Renal cortical epithelial cell (primary cell): ENCODE results near the gene ZER1. TPM values are rescaled to one million over a fixed set of nuclear protein-coding genes. Genes with fewer than 3 reads are reported as not detected.
"Not testable (repeated sequence)": the region's sequence is repeated elsewhere in the genome, so short reads cannot be mapped to it uniquely, and the experiment has no call there.

ENCODE experiments used
- DNase-seq: peaks from one replicate; pipeline ENCODE4 v3.0.0-alpha.2; 2011; ENCODE audit warnings: low read depth
- total RNA-seq: library from RNA; depleted of rRNA; stranded (reverse); fragments of >200 nt; gene quantifications from 2 replicates; pipeline ENCODE4 v1.2.3, GENCODE V29; 2014

ZER1 gene
- 25.0 and 44.2 TPM in 2 replicates for total RNA-seq

DNA sequence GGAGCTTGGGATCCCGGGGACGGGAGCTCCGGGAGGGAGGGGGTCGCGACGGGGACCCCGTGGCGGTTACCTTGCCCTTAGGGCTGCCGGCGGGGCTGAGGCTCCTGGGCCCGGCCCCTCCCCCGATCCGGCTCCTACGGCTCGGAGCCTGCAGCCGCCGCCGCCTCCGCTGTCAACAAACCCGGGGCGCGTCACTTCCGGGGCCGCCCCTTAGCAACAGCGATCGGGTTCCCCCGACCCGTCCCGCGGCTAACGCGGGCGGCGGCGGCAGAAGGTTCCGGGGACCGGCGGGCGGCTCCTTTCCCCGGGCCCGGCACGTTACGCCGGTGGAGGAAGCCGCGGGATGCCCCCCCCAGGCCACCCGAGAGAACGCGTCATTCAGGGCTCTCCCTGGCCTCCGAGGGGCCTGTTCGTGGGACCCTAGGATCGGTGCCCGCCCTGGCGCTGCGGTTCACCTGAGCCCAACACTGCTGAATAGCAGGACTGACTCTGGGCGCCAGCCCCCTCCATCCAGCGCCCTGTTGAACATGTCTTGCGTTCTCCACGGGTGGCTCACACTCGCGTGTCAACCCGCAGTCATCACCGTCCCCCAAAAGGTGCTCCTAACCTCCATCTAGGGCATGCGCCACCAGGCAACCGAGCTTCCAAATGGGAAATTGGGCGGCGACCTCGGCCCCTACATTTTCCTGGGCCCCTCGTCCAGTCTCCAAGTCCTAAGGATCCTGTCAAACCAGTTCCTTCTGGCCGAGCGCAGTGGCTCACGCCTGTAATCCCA lies at the start of gene ZER1:
TSS of gene ZER1 (minus strand) at position 183 of the 775 bp plus-strand sequence. CDS start 16,362 bp downstream, outside the sequence.
- DNase-seq: peak; percentile 48

DNA sequence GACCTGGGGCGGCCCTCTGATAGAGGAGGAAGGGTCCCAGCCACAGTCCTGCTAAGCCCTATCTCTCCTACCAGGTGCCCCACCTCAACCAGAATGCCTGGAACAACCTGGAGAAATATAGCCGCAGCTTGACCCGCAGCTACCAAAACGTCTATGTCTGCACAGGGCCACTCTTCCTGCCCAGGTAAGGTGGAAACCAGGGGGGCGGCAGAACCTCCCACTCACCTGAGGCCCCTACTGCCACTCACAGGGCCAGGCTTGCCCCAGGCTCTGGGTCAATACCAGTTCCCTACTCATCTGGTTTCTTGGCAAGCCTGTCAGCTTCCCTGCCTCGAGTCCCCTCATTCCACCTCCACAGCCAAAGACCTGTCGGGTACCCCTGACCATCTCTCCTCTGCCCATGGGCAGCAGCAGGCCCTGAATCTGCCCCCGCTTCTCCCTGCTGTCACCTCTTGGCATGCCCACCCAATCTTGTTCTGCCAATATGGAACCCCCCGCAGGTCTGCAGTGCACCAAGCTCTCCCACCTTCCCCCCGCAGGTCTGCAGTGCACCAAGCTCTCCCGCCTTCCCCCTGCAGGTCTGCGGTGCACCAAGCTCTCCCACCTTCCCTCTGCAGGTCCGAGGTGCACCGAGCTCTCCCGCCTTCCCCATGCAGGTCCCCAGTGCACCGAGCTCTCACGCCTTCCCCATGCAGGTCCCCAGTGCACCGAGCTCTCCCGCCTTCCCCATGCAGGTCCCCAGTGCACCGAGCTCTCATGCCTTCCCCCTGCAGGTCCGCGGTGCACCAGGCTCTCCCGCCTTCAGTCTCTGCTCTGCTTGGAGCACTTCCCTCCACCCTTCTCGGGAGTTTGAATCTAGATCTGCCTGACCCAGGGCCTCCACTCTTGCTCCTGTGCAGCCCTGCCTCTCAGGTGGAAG lies 49.2 kb upstream of the ZER1 start:
- no peak for DNase-seq

- DNase-seq: no peak
Observed at GRCh38 chr9:128819716-128820664, 48.3 kb upstream of the ZER1 start.

DNA sequence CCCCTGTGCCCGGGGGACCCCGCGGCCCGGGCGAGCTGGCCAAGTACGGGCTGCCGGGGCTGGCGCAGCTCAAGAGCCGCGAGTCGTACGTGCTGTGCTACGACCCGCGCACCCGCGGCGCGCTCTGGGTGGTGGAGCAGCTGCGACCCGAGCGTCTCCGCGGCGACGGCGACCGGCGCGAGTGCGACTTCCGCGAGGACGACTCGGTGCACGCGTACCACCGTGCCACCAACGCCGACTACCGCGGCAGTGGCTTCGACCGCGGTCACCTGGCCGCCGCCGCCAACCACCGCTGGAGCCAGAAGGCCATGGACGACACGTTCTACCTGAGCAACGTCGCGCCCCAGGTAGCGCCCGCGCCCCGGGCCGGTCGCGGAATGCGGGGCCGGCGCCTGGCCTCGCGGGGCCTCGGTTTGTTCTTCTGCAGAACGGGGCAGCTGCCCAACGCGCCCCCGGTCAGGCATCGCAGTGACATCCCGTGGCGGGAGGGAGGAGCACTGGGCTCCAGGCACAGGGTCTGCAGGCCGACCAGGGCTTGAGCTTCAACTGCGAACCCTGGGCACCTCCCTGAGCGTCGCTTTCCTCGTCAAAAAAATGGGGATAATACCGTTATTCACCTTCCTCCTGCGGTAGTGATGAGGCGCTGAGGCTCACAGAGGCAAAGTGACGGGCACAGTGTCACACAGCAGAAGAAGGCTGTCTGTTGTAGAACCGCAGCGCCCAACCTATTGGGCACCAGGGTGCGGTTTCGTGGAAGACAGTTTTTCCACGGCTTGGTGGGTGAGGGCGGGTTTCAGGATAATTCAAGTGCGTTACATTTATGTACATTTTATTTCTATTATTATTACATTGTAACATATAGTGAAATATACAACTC lies 47.4 kb upstream of the ZER1 start:
- DNase-seq: no peak

GRCh38 chr9:128818099-128818838 lies 46.5 kb upstream of the ZER1 start, which contains the start of gene ENDOG:
Gene ENDOG, plus strand, starts transcription at chr9:128818500. Its CDS starts 185 bp downstream, at chr9:128818685.
- DNase-seq: peak; percentile 89

GRCh38 chr9:128810873-128811272 lies 39.1 kb upstream of the ZER1 start:
- DNase-seq: no peak

- no peak for DNase-seq
Observed at GRCh38 chr9:128809831-128810230, 38.1 kb upstream of the ZER1 start.

DNA sequence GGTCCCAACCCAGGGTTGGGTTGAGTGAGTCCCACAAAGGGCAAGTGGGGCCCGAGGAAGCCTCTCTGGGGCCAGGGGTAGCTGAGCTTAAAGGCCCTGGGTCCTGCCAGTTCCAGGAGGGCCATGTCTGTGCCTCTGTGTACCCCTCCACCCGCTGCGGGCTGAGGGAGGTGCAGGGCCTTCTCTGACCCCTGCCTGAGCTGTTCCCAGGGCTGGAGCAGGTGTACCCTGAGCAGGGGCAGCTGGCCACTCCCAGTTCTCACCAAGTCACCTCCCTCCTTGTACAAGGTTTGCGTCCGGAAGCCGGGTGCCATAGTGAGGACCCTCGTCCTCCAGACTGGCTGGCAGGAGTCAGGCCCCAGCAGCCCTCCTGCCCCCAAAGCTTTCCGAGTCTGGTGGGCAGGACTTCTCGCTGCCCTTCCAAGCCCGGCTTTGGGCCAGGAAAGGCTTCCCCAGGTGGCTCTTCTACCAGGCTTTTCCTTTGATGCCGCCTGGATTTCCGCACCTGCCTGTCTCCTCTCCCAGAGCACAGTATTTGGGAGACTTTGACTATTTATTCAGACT lies 37.4 kb upstream of the ZER1 start:
- no peak for DNase-seq

- DNase-seq: no peak
Observed at GRCh38 chr9:128808543-128808942, 36.8 kb upstream of the ZER1 start.

DNA sequence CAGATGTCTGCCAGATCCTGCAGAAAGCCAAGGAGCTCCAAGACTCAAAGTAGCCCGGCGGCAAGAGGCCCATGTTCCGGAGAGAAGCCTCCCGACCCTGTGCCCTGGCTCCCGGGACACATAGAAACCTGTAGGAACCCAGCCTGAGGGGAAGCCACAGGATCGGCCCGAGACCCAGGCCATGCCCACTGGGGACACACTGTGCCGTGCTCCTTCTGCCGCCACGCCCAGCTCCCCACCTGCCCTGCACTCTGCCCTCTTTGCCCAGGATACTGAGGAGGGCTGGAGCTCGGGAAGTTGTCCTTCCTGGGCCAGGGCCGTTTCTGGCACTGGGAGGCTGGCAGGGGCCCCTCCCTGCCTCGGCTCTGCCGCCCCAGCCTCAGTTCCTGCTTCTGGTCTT lies 36.1 kb upstream of the ZER1 start:
- no peak for DNase-seq

- no peak for DNase-seq
Observed at GRCh38 chr9:128805661-128806060, 33.9 kb upstream of the ZER1 start.

DNA sequence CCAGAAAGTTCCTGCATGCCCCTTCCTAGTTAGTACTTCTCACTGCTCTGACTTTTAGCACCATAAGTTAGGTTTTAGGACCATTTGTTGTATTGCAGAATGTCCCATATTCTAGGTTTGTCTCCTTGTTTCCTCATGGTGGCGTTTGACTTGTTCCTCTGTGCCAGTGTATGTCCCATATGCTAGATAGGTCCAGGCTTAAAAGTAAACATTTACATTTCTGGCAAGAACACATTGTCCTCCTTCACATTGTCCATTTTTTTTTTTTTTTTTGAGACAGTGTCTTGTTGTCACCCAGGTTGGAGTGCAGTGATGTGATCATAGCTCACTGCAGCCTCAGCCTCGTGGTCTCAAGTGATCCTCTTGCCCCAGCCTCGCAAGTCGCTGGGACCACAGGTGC lies 30.8 kb upstream of the ZER1 start:
- DNase-seq: no peak

- no peak for DNase-seq
Observed at GRCh38 chr9:128800061-128800460, 28.3 kb upstream of the ZER1 start.

GRCh38 chr9:128798896-128799295 lies 27.2 kb upstream of the ZER1 start:
- no peak for DNase-seq

DNA sequence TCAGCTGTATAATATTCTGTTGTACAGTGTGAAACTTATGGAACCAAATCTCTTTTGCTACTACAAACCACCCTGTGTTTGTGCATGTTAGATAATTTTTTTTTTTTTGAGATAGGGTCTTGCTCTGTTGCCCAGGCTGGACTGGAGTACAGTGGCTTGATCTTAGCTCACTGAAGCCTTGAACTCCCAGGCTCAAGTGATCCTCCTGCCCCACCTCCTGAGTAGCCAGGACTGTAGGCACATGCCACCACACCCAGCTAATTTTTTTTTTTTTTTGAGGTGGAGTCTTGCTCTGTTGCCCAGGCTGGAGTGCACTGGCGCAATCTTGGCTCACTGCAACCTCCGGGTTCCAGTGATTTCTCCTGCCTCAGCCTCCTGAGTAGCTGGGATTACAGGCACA lies 23.2 kb upstream of the ZER1 start:
- not testable (repeated sequence) for DNase-seq

- DNase-seq: no peak
Observed at GRCh38 chr9:128792978-128793686, 21.4 kb upstream of the ZER1 start.

DNA sequence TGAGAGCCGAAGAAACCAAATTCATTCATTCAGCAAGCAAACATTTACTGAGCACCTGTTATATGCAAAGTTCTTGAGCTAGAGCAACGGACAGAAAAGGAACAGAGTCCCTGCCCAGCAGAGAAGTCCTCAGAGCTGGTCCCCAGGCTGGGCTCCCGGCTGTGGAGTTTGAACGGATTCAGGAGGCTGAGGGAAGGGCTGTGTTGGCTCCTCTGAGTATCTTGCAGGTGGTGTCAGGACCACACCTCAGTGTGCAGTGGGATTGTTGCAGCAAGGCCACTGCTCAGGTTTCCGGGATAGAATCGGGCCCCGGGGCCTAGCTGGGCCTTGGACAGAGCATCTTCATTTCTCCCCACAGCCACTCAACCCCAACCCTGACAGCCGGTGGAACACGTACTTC lies 20.4 kb upstream of the ZER1 start:
- DNase-seq: no peak

DNA sequence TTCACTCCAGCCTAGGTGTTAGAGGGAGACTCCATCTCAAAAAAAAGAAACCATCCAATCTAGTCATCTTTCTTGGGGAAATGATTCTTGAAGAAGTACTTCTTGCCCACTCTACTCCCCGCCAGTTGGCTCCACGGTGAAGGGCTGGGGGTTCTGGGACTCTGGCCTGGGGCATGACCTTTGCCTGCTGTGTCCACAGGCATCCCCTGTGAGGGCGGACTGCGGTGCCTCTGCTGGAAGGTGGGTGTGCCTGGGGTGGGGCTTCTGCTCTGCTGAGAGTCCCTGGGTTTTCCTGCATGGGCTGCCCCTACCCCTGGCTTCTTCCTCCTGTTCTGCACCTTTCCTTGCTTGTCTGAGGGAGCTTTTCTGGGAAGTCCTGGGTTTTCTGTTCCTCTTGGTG lies 18.8 kb upstream of the ZER1 start:
- no peak for DNase-seq

DNA sequence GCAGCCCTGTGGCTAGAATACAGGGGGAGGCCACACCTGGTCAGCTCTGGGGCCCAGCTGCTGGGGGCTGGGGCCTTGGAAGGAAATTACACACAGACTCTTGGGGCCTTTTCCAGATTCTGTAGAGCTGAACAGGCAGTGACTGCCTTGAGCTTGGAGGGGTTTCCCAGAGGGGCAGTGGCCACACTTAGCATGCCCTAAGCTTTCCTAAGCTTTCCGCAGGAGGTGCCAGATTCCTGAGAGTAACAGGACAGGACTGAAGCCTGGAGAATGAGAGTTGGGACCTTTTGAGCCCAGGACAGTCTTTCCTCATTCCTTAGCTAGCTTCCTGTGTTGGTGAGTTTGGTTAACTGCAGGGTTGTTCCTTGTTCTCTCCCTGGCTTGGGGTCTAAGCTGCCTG lies 16.7 kb upstream of the ZER1 start:
- no peak for DNase-seq
